Ovary (tissue), 3 donors: ENCODE results near the gene SORCS2.

Experiments
- EP300 ChIP-seq: sonication (generic); formaldehyde crosslinking; IDR thresholded peaks from one replicate; pipeline ENCODE4 v1.6.1; 2017; ENCODE audit warnings: antibody characterized with exemption
- POLR2A ChIP-seq: fragments of 450-650 bp; IDR thresholded peaks from one replicate; pipeline ENCODE4 v1.6.1; 2017; ENCODE audit warnings: antibody characterized with exemption, mild to moderate bottlenecking, moderate library complexity
- TF ChIP-seq, protein P1 (sequence below), 3 donors: fragments of 450-650 bp in 2 of 3; fragments of 200-600 bp in 1 of 3; IDR thresholded peaks; one replicate each; pipeline versions ENCODE4 v1.5.1 to v1.8.0; 2016 to 2022; ENCODE audit warnings: antibody characterized with exemption in 3 of 3, mild to moderate bottlenecking in 1 of 3
- donor health status: DM: no; HTN: no; CAD: no.

DNA sequence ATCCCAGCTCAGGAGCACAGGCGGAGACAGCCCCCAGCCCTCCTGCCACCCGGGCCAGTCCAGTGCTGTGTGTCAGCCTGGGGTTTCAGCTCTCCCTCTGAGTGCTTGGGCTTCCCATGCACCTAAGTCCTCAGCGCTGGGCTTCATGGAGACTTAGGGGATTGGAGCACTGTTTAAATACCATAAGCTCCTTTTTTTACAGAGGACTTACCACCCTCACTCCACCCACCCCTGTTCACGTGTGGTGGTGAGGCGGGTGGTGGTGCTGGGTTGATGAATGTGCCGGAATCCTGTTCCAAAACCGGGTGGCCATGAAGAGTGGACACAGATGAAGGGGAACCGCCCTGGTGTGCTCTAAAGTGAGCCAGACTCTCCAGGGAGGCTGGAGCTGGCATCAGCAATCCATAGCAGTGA, 175.5 kb downstream of the SORCS2 start:
- TF ChIP-seq, protein P1, sequence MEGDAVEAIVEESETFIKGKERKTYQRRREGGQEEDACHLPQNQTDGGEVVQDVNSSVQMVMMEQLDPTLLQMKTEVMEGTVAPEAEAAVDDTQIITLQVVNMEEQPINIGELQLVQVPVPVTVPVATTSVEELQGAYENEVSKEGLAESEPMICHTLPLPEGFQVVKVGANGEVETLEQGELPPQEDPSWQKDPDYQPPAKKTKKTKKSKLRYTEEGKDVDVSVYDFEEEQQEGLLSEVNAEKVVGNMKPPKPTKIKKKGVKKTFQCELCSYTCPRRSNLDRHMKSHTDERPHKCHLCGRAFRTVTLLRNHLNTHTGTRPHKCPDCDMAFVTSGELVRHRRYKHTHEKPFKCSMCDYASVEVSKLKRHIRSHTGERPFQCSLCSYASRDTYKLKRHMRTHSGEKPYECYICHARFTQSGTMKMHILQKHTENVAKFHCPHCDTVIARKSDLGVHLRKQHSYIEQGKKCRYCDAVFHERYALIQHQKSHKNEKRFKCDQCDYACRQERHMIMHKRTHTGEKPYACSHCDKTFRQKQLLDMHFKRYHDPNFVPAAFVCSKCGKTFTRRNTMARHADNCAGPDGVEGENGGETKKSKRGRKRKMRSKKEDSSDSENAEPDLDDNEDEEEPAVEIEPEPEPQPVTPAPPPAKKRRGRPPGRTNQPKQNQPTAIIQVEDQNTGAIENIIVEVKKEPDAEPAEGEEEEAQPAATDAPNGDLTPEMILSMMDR (IDR thresholded peaks at IDR 0.05) = no peak
- no peak for TF ChIP-seq POLR2A
- TF ChIP-seq EP300 = no peak
